WTC11 (cell line): Measurements from ENCODE around the gene TNS4. TPM values are rescaled to one million over a fixed set of nuclear protein-coding genes. Genes with fewer than 3 reads are reported as not detected.

Experiments used
- ATAC-seq: fragments of 200-7000 bp; cut with Tn5 transposase; 2 replicates; pipeline ENCODE4 v1.10.0; 2021; ENCODE audit warnings: mild to moderate bottlenecking, moderate library complexity
- CTCF ChIA-PET: fragments of 300-600 bp; sonication (Branson Sonifier 250); formaldehyde crosslinking; loops from one replicate; lab custom pipeline; 2021; ENCODE audit warnings: antibody characterized with exemption; lab: Charles Lee
- POLR2A ChIA-PET: fragments of 350-600 bp; sonication (Branson Sonifier 250); formaldehyde crosslinking; loops from one replicate; lab custom pipeline; 2021; ENCODE audit warnings: antibody characterized with exemption; lab: Charles Lee
- DNase-seq: peaks from one replicate; pipeline ENCODE4 v3.0.0; 2021; ENCODE audit warnings: low spot score
- H3K27ac Mint-ChIP-seq: 2 replicates; pipeline ENCODE4 v1.8.0; 2021; ENCODE audit warnings: mixed read lengths
- H3K27me3 Mint-ChIP-seq: 2 replicates; pipeline ENCODE4 v1.8.0; 2021; ENCODE audit warnings: low read depth, mild to moderate bottlenecking, moderate library complexity, mixed read lengths
- H3K36me3 Mint-ChIP-seq: 2 replicates; pipeline ENCODE4 v1.8.0; 2021; ENCODE audit warnings: mixed read lengths
- H3K4me1 Mint-ChIP-seq: 2 replicates; pipeline ENCODE4 v1.8.0; 2022; ENCODE audit warnings: mixed read lengths
- H3K4me3 Mint-ChIP-seq: 2 replicates; pipeline ENCODE4 v1.8.0; 2021; ENCODE audit warnings: mild to moderate bottlenecking, moderate library complexity, mixed read lengths
- H3K9me3 Mint-ChIP-seq: 2 replicates; pipeline ENCODE4 v1.8.0; 2021; ENCODE audit warnings: mixed read lengths
- ATF2 ChIP-seq: sonication (generic); formaldehyde crosslinking; IDR thresholded peaks from 2 replicates; pipeline ENCODE4 v1.8.1; 2022; ENCODE audit warnings: low read depth, missing genetic modification reagents, borderline replicate concordance
- CREB1 ChIP-seq: sonication (generic); formaldehyde crosslinking; IDR thresholded peaks from 2 replicates; pipeline ENCODE4 v1.8.0; 2023; ENCODE audit warnings: mild to moderate bottlenecking, missing genetic modification reagents
- FOXP4 ChIP-seq: sonication (generic); formaldehyde crosslinking; IDR thresholded peaks from 2 replicates; pipeline ENCODE4 v1.8.0; 2022; ENCODE audit warnings: mild to moderate bottlenecking, missing genetic modification reagents
- HMGA2 ChIP-seq: fragments of 250-450 bp; sonication (Bioruptor Pico); IDR thresholded peaks from 2 replicates; pipeline ENCODE4 v1.4.0; 2021; ENCODE audit warnings: mild to moderate bottlenecking, moderate library complexity
- MAX ChIP-seq: sonication (generic); formaldehyde crosslinking; IDR thresholded peaks from 2 replicates; pipeline ENCODE4 v1.8.0; 2022; ENCODE audit warnings: mild to moderate bottlenecking, missing genetic modification reagents
- MXD4 ChIP-seq: fragments of 250-450 bp; sonication (Bioruptor Pico); IDR thresholded peaks from 2 replicates; pipeline ENCODE4 v1.8.0; 2021; ENCODE audit warnings: mild to moderate bottlenecking, moderate library complexity, borderline replicate concordance
- NFE2L1 ChIP-seq: sonication (generic); formaldehyde crosslinking; IDR thresholded peaks from 2 replicates; pipeline ENCODE4 v1.8.1; 2023; ENCODE audit warnings: missing genetic modification reagents
- OVOL2 ChIP-seq: fragments of 250-450 bp; sonication (Bioruptor Pico); IDR thresholded peaks from 2 replicates; pipeline ENCODE4 v1.9.0; 2021; ENCODE audit warnings: mild to moderate bottlenecking, borderline replicate concordance
- PREB ChIP-seq: sonication (generic); formaldehyde crosslinking; IDR thresholded peaks from 2 replicates; pipeline ENCODE4 v1.8.1; 2022; ENCODE audit warnings: mild to moderate bottlenecking, missing genetic modification reagents, moderate library complexity, borderline replicate concordance
- SMAD4 ChIP-seq: sonication (generic); formaldehyde crosslinking; IDR thresholded peaks from 2 replicates; pipeline ENCODE4 v1.8.0; 2022; ENCODE audit warnings: mild to moderate bottlenecking, missing genetic modification reagents
- SOX15 ChIP-seq: fragments of 250-450 bp; sonication (Bioruptor Pico); IDR thresholded peaks from 2 replicates; pipeline ENCODE4 v1.9.0; 2021; ENCODE audit warnings: mild to moderate bottlenecking
- SP1 ChIP-seq: sonication (generic); formaldehyde crosslinking; conservative IDR thresholded peaks from 2 replicates; pipeline ENCODE4 v1.8.1; 2022; ENCODE audit warnings: missing genetic modification reagents
- STAT6 ChIP-seq: sonication (generic); formaldehyde crosslinking; conservative IDR thresholded peaks from 2 replicates; pipeline ENCODE4 v1.8.1; 2023; ENCODE audit warnings: mild to moderate bottlenecking, low read depth, missing genetic modification reagents, moderate library complexity
- ZNF138 ChIP-seq: sonication (generic); formaldehyde crosslinking; conservative IDR thresholded peaks from 2 replicates; pipeline ENCODE4 v1.8.1; 2022; ENCODE audit warnings: mild to moderate bottlenecking, moderate library complexity, missing genetic modification reagents
- ZNF317 ChIP-seq: sonication (generic); formaldehyde crosslinking; IDR thresholded peaks from 2 replicates; pipeline ENCODE4 v1.8.1; 2023; ENCODE audit warnings: low read depth, mild to moderate bottlenecking, moderate library complexity, missing genetic modification reagents, borderline replicate concordance
- ZNF671 ChIP-seq: fragments of 250-450 bp; sonication (Bioruptor Pico); IDR thresholded peaks from 2 replicates; pipeline ENCODE4 v1.8.0; 2021; ENCODE audit warnings: mild to moderate bottlenecking
- total RNA-seq: library from RNA; stranded (reverse); gene quantifications from 3 replicates; pipeline ENCODE4 v1.2.3, GENCODE V29; 2021
- TF ChIP-seq, protein P1 (sequence below): fragments of 250-450 bp; sonication (Bioruptor Pico); IDR thresholded peaks from 2 replicates; pipeline ENCODE4 v2.1.2; 2022; ENCODE audit warnings: mild to moderate bottlenecking, moderate library complexity
- TF ChIP-seq, protein P2 (sequence below): sonication (generic); formaldehyde crosslinking; IDR thresholded peaks from 2 replicates; pipeline ENCODE4 v1.8.1; 2022; ENCODE audit warnings: mild to moderate bottlenecking, moderate library complexity, missing genetic modification reagents

TNS4 gene
- total RNA-seq, 1 experiment from 2014 or later = 0.87 TPM

DNA sequence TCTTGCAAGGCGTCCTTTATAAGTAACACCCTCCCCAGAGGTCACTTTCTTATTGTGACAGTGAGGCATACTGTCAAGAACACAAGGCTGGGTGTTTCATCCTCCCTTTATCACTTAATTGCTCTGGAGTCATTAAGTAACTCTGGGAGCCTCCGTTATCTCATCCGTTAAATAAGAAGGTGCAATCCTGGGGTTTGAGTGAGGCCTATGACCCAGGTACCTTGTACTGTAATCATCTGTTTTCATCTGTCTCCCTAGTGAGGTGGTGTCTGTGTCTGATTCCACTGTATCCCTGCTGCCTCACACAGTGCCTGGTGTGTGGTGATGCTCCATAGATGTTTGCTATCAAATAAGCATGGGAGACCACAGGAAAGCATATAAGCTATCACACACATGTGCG lies 17.7 kb downstream of the TNS4 start (continued):
- TF ChIP-seq, protein P1, sequence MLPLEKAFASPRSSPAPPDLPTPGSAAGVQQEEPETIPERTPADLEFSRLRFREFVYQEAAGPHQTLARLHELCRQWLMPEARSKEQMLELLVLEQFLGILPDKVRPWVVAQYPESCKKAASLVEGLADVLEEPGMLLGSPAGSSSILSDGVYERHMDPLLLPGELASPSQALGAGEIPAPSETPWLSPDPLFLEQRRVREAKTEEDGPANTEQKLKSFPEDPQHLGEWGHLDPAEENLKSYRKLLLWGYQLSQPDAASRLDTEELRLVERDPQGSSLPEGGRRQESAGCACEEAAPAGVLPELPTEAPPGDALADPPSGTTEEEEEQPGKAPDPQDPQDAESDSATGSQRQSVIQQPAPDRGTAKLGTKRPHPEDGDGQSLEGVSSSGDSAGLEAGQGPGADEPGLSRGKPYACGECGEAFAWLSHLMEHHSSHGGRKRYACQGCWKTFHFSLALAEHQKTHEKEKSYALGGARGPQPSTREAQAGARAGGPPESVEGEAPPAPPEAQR (CRISPR knock-in tag) = no peak
- TF ChIP-seq SOX15 (CRISPR knock-in tag) = no peak
- no peak for TF ChIP-seq ZNF317 (CRISPR knock-in tag)
- no peak for TF ChIP-seq SMAD4 (CRISPR knock-in tag)
- TF ChIP-seq CREB1 (CRISPR knock-in tag) = no peak

GRCh38 chr17:40482722-40483121 lies 18.7 kb downstream of the TNS4 start:
- Mint-ChIP-seq H3K9me3 (no peaks in the 10 kb centered on the region), H3K27me3 (no peaks in the 10 kb centered on the region; the same call in 1 of the 2 replicates), H3K4me1 (peaks cover 63% of the 10 kb centered on the region), H3K27ac (no peak overlapping the region), H3K36me3 (no peaks in the 10 kb centered on the region), H3K4me3 (no peak overlapping the region)
- CTCF ChIA-PET = interaction anchor here (2.6 kb wide), 1 partner anchor 17 kb away, joined by 5 read pairs; no protein-coding TSS in a partner anchor
- TF ChIP-seq HMGA2 (CRISPR knock-in tag) = no peak
- TF ChIP-seq OVOL2 = no peak
- no peak for TF ChIP-seq FOXP4 (CRISPR knock-in tag)
- no peak for TF ChIP-seq PREB (CRISPR knock-in tag)
- TF ChIP-seq ATF2 (CRISPR knock-in tag) = no peak
- no peak for TF ChIP-seq MXD4
- TF ChIP-seq SP1 (CRISPR knock-in tag) = no peak
- no peak for TF ChIP-seq NFE2L1 (CRISPR knock-in tag)
- TF ChIP-seq ZNF138 (CRISPR knock-in tag) = no peak
- TF ChIP-seq ZNF671 = no peak
- TF ChIP-seq STAT6 (CRISPR knock-in tag) = no peak
- no peak for TF ChIP-seq MAX (CRISPR knock-in tag)
- no peak for TF ChIP-seq SOX15 (CRISPR knock-in tag)
- TF ChIP-seq, protein P2, sequence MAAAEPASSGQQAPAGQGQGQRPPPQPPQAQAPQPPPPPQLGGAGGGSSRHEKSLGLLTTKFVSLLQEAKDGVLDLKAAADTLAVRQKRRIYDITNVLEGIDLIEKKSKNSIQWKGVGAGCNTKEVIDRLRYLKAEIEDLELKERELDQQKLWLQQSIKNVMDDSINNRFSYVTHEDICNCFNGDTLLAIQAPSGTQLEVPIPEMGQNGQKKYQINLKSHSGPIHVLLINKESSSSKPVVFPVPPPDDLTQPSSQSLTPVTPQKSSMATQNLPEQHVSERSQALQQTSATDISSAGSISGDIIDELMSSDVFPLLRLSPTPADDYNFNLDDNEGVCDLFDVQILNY (CRISPR knock-in tag) = no peak
- POLR2A ChIA-PET = interaction anchor here (0.7 kb wide), 2 partner anchors 36 to 812 kb away, joined by 3 read pairs; no protein-coding TSS in a partner anchor
- DNase-seq = no peak
- no peak for ATAC-seq
